HL-60 (cell line): ENCODE measurements around the gene VSTM2B.

Experiments used
- DNase-seq, 2 experiments: peaks; one replicate each; pipeline ENCODE4 v3.0.0-alpha.2; 2010 to 2020; ENCODE audit warnings: low read depth in 1 of 2, low spot score in 1 of 2
- H3K27ac ChIP-seq: fragments of 250-450 bp; sonication (Bioruptor Pico); replicated peaks from 2 replicates; pipeline ENCODE4 v1.5.1; 2020; ENCODE audit warnings: mild to moderate bottlenecking, moderate library complexity
- H3K27me3 ChIP-seq: fragments of 250-450 bp; sonication (Bioruptor Pico); 2 replicates; pipeline ENCODE4 v1.5.1; 2021; ENCODE audit warnings: mild to moderate bottlenecking, moderate library complexity; ENCODE audit not compliant: insufficient read depth, poor library complexity, severe bottlenecking
- H3K4me3 ChIP-seq: replicated peaks from 2 replicates; pipeline ENCODE4 v1.5.1; 2011; ENCODE audit warnings: mild to moderate bottlenecking, control low read depth, low read length; ENCODE audit not compliant: insufficient read depth
- CTCF ChIP-seq: IDR thresholded peaks from one replicate; pipeline ENCODE4 v1.5.1; 2011; ENCODE audit warnings: low read length, control low read depth, inconsistent platforms; ENCODE audit not compliant: insufficient read depth
- GABPA ChIP-seq: IDR thresholded peaks from 2 replicates; pipeline ENCODE4 v1.6.1; 2012; ENCODE audit warnings: low read depth
- POLR2AphosphoS5 ChIP-seq: IDR thresholded peaks from 2 replicates; pipeline ENCODE4 v1.6.1; 2012; ENCODE audit warnings: low read depth
- REST ChIP-seq: IDR thresholded peaks from 2 replicates; pipeline ENCODE4 v1.6.1; 2012; ENCODE audit warnings: low read depth; ENCODE audit not compliant: insufficient replicate concordance
- SPI1 ChIP-seq: IDR thresholded peaks from 2 replicates; pipeline ENCODE4 v1.6.1; 2012; ENCODE audit warnings: low read depth, mild to moderate bottlenecking, borderline replicate concordance

The VSTM2B gene

GRCh38 chr19:29586401-29586800 lies 60.6 kb downstream of the VSTM2B start:
- no peak overlapping the region for H3K27ac ChIP-seq
- peaks cover 2% of the 10 kb centered on the region for H3K27me3 ChIP-seq
- no peak for TF ChIP-seq CTCF
- TF ChIP-seq POLR2AphosphoS5, result no peak
- no peak for TF ChIP-seq REST
- TF ChIP-seq SPI1, result no peak
- no peak for TF ChIP-seq GABPA
- DNase-seq, result no peak
- no peak overlapping the region for H3K4me3 ChIP-seq

GRCh38 chr19:29587059-29587458 lies 61.3 kb downstream of the VSTM2B start:
- DNase-seq, result no peak
- Histone ChIP-seq H3K27me3 (peaks cover 4% of the 10 kb centered on the region), H3K27ac (no peak overlapping the region), H3K4me3 (no peak overlapping the region)
- no peak for TF ChIP-seq POLR2AphosphoS5
- no peak for TF ChIP-seq CTCF
- TF ChIP-seq GABPA, result no peak
- TF ChIP-seq REST, result no peak
- TF ChIP-seq SPI1, result no peak

- H3K27me3 ChIP-seq, result peaks cover 5% of the 10 kb centered on the region
- no peak for DNase-seq
These were observed 61.8 kb downstream of the VSTM2B start for GRCh38 chr19:29587518-29587986.

More at GRCh38 chr19:29587518-29587986, 61.8 kb downstream of the VSTM2B start:
- no peak overlapping the region for H3K27ac ChIP-seq
- no peak overlapping the region for H3K4me3 ChIP-seq
- no peak for TF ChIP-seq CTCF
- no peak for TF ChIP-seq POLR2AphosphoS5
- TF ChIP-seq SPI1, result no peak
- no peak for TF ChIP-seq REST
- TF ChIP-seq GABPA, result no peak
